Spleen (tissue), 7 donors: ENCODE data around the gene PLCD1.

Source experiments
- CTCF ChIP-seq, 11 experiments: fragments of 200-600 bp in 7 of 11; fragments of 450-650 bp in 4 of 11; sonication (generic) in 4 of 11; IDR thresholded peaks in 8 of 11; conservative IDR thresholded peaks in 3 of 11; 1 replicate in 7 of 11; 2 replicates in 4 of 11; pipeline versions ENCODE4 v1.4.0 to v1.8.0; 2016 to 2021; ENCODE audit warnings: antibody characterized with exemption in 11 of 11, inconsistent platforms in 4 of 11, mild to moderate bottlenecking in 1 of 11
- POLR2AphosphoS5 ChIP-seq, 3 donors: sonication (generic); formaldehyde crosslinking; IDR thresholded peaks; one replicate each; pipeline ENCODE4 v1.5.1; 2017; ENCODE audit warnings: antibody characterized with exemption in 3 of 3
- donor health status: DM: no; HTN: no; CAD: no; lungs with moderate emphysema.
- donor health status: DM: no; HTN: no; CAD: no.
- donor health status: DM: no; HTN: no; CAD: no.

GRCh38 chr3:37995652-37996641 lies 33.5 kb downstream of the PLCD1 start:
- TF ChIP-seq CTCF (IDR thresholded peaks at IDR 0.05 in 8 of 11, conservative IDR thresholded peaks at IDR 0.05 in 3 of 11), result no peak
- TF ChIP-seq POLR2AphosphoS5 (IDR thresholded peaks at IDR 0.05), result no peak
